Activated CD4-positive, alpha-beta memory T cell treated with anti-CD3 and anti-CD28 coated beads for 36 hours (primary cell): ENCODE data around the gene ULK1. TPM values are rescaled to one million over a fixed set of nuclear protein-coding genes. Genes with fewer than 3 reads are reported as not detected.

Experiments
- CTCF ChIA-PET: fragments of 350-600 bp; sonication (Branson Sonifier 250); formaldehyde crosslinking; loops from one replicate; lab custom pipeline; 2021; ENCODE audit warnings: antibody characterized with exemption, inconsistent platforms; lab: Charles Lee
- POLR2A ChIA-PET: fragments of 350-600 bp; sonication (Branson Sonifier 250); formaldehyde crosslinking; loops from one replicate; lab custom pipeline; 2021; ENCODE audit warnings: antibody characterized with exemption; lab: Charles Lee
- DNase-seq: peaks from one replicate; pipeline ENCODE4 v3.0.0-alpha.2; 2020
- H3K27ac Mint-ChIP-seq: one replicate; pipeline ENCODE4 v1.8.0; 2021; ENCODE audit warnings: mixed read lengths
- H3K27me3 Mint-ChIP-seq: one replicate; pipeline ENCODE4 v1.8.0; 2021; ENCODE audit warnings: mixed read lengths
- H3K36me3 Mint-ChIP-seq: one replicate; pipeline ENCODE4 v1.8.0; 2021; ENCODE audit warnings: mixed read lengths
- H3K4me1 Mint-ChIP-seq: one replicate; pipeline ENCODE4 v1.8.0; 2021; ENCODE audit warnings: low read depth, mixed read lengths
- H3K4me3 Mint-ChIP-seq: one replicate; pipeline ENCODE4 v1.8.0; 2021; ENCODE audit warnings: mild to moderate bottlenecking, mixed read lengths
- H3K9me3 Mint-ChIP-seq: one replicate; pipeline ENCODE4 v1.8.0; 2021; ENCODE audit warnings: mixed read lengths
- intact Hi-C: fragments of 100-400 bp; cut with micrococcal nuclease; formaldehyde crosslinking; loops from one replicate; pipeline ENCODE4 v1.15.1; 2023
- total RNA-seq, 2 experiments: library from RNA; stranded (reverse); gene quantifications; one replicate each; pipeline ENCODE4 v1.2.3, GENCODE V29; 2021

ULK1 gene
- total RNA-seq, 2 experiments from 2014 or later = 13.8 to 17.8 TPM

DNA sequence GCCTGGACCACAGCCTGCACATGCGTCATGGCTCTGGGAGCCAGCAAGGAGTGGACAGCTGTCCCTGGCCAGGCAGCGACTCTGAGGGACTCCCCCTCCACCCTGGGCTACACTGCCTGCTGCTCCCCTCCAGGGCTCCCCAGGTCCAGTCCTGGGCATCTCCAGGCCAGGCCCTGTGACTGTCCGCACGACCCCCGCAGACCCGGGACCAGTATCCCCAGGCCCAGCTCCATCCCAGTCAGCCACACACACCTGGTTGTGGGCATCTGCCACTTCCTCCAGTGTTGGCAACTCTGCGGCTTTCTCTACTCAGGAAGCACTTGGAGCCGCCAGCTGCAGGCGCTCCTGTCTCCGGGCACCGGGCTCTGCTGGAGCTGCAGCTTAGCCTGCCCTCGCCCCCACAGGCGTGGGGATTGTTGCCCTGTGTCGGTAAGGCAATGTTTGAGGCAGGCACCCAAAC lies 2.4 kb downstream of the ULK1 start:
- intact Hi-C loops = loop anchor here (10.0 kb wide), 1 partner anchor 1022 kb away; the partner anchor contains the start of gene RAN
- Mint-ChIP-seq H3K27ac (no peak overlapping the region), H3K4me1 (peaks cover 14% of the 10 kb centered on the region), H3K27me3 (no peaks in the 10 kb centered on the region), H3K36me3 (no peaks in the 10 kb centered on the region), H3K4me3 (peak overlapping the region; percentile 23), H3K9me3 (no peaks in the 10 kb centered on the region)
- ChIA-PET CTCF (no interaction called here), POLR2A (interaction anchor here (1.3 kb wide), 1 partner anchor 27 kb away, joined by 3 read pairs; no protein-coding TSS in a partner anchor)
- no peak for DNase-seq

DNA sequence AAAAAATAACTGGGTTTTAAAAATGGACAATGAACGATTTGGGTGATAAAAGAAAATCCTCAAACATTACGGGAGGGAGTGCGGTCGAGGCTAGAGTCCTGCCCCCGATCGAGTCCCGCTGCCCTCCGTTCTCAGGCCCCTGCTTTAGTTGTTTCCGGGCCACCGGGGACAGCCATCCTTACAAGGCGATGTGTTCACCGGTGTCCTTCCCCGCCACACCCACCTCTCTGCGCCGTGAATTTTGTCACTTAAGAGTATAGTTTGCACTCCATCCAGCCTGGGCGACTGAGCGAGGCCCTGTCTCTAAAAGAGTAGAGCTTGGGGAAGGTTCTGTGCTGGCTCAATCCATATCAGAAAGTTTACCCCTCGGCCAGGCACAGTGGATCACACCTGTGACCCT lies 2.9 kb downstream of the ULK1 start:
- DNase-seq = no peak
- ChIA-PET POLR2A (no interaction called here), CTCF (no interaction called here)
- H3K9me3 Mint-ChIP-seq = no peaks in the 10 kb centered on the region
- no peak overlapping the region for H3K27ac Mint-ChIP-seq
- H3K36me3 Mint-ChIP-seq = no peaks in the 10 kb centered on the region
- peaks cover 14% of the 10 kb centered on the region for H3K4me1 Mint-ChIP-seq
- peak overlapping the region; percentile 40 for H3K4me3 Mint-ChIP-seq
- H3K27me3 Mint-ChIP-seq = no peaks in the 10 kb centered on the region
- intact Hi-C loops = loop anchor here (10.0 kb wide), 1 partner anchor 1022 kb away; the partner anchor contains the start of gene RAN

DNA sequence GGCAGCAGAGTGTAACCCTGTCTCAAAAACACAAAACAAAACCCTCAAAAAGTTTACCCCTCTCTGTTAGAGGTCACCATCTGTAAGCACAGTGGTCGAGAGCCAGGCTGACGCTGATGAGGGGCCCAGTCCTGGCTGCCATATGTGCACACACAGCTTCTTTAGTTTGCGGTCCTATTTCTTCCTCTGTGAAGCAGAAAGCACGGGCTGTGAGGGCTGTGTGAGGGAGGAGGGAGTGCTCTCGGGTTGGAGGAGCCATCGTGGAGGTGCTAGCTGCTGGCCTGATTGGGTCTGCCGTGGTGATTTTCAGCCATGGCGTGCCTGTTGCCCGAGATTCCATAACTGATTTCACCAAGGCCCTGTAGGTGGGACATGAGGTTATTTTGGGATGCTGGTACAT lies 3.5 kb downstream of the ULK1 start:
- CTCF ChIA-PET = no interaction called here
- H3K27me3 Mint-ChIP-seq = no peaks in the 10 kb centered on the region
- no peaks in the 10 kb centered on the region for H3K36me3 Mint-ChIP-seq
- intact Hi-C loops = loop anchor here (10.0 kb wide), 1 partner anchor 1023 kb away; the partner anchor contains the start of gene RAN
- no peak overlapping the region for H3K4me3 Mint-ChIP-seq
- H3K27ac Mint-ChIP-seq = no peak overlapping the region
- peaks cover 14% of the 10 kb centered on the region for H3K4me1 Mint-ChIP-seq
- H3K9me3 Mint-ChIP-seq = no peaks in the 10 kb centered on the region
- POLR2A ChIA-PET = interaction anchor here (0.6 kb wide), 1 partner anchor 802 kb away, joined by 3 read pairs; no protein-coding TSS in a partner anchor
- DNase-seq = no peak

DNA sequence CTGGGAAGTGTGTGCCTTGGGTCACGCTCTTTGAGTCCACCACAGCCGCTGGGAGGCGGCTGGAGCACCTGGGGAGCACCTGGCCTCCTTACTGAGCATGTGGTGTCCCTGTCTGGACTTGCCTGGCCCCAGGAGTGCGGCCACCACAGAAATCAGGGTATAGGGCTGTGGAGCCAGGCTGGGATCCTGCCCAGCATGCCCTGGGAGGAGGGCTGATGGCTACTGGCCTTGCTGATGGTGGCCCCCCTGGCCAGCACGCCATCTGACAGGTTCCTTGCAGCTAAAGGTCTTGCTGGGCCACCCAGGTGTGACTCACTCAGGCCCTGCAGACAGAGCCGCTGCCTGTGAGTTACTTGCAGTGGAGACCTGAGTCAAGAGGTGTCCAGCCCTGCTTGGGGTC lies 6.0 kb downstream of the ULK1 start:
- Mint-ChIP-seq H3K9me3 (no peaks in the 10 kb centered on the region), H3K27ac (no peak overlapping the region)
- CTCF ChIA-PET = no interaction called here

DNA sequence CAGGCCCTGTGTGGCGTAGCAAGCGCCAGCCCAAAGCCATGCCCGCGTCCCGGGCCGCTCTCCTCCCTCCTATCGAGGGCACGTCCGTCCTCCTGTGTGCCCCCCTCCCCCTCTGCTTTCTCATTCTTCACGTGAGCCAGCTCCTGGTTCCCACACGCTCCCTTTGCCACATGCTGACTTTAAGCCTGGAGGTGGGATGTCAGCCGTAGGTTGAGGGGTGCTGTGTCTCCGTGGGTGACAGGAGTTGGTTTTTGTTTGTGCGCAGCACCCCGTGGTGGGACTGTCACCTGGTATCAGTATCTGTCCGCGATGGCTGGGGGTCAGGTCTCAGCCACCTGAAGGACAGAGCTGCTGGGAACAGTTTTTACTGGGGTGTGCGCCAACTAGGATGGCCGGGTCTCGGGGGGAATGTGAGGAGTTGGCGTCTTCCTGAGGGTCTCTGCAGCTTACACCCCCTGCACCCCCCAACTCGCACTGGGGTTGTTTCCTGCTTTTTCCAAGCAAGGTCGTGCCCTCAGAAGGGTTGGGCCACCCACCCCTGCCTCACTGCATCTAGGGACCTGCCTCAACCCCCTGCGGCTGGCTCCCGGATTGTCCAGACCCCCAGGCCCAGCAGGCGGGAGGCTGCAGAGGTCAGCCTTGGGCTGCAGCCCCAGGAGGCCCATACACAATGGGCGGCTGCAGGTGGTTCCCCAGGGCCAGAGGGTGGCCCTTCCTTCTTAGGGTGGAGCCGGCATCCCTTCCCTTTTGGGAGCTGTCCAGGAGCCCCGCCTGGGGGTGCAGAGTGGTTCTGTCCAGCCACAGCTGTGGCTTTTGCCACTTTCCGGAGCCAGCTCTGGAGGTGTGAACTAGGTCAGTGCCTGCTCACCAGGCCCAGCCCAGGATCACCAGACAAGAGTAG lies 7.3 kb downstream of the ULK1 start:
- H3K27ac Mint-ChIP-seq = no peak overlapping the region
- ChIA-PET POLR2A (no interaction called here), CTCF (no interaction called here)
- no peaks in the 10 kb centered on the region for H3K36me3 Mint-ChIP-seq
- H3K27me3 Mint-ChIP-seq = no peaks in the 10 kb centered on the region
- intact Hi-C loops = no loop called here
- no peak for DNase-seq
- peaks cover 17% of the 10 kb centered on the region for H3K4me1 Mint-ChIP-seq
- H3K4me3 Mint-ChIP-seq = no peak overlapping the region
- H3K9me3 Mint-ChIP-seq = no peaks in the 10 kb centered on the region

More for the DNA sequence above, 6.0 kb downstream of the ULK1 start:
- Mint-ChIP-seq H3K36me3 (no peaks in the 10 kb centered on the region), H3K4me1 (peaks cover 19% of the 10 kb centered on the region), H3K27me3 (no peaks in the 10 kb centered on the region), H3K4me3 (no peak overlapping the region)
- intact Hi-C loops = no loop called here
- POLR2A ChIA-PET = no interaction called here
- no peak for DNase-seq

DNA sequence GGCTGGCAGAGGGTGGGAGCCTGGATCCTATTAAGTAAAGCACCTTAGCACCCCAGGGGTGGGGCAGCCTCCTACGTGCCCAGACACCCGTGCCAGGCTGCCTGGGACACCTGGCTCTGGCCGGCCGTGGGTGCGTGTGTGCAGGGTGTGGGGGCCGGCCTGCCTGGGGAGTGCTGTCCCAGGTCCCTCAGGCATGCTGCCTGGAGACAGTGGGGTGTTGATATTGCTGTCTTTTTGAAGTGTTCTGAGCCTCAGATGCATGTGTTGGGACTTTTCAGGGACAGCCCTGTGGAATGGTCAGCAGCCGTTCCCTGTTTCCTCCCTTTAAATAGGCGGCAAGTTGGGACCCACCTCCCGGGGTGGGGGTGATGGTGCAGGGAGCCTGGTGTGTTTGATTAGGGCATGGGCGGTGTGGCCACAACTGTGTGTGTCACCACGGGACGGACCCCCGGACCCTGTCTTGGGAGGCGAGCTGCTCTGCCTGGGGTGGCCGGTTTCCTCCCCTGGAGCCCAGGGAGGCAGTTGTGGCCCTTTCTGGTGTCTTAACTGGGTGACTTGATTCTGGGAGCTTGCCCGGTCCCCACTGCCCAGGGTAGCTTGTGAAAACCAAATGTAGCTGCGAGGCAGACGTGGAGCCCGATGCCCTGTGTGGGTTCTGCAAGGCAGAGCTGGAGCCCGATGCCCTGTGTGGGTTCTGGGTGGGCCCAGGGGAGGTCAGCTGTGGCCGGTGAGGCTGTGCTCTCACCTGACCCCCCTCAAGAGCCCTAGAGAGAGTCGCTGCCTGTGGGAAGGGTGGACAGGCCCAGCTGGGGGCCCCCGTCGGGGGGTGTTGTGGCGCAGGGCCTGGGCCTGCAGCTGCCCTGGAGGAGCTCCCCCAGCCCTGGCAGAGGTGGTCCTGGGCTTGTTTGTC lies 8.2 kb downstream of the ULK1 start:
- no peak for DNase-seq
- Mint-ChIP-seq H3K36me3 (no peaks in the 10 kb centered on the region), H3K4me3 (no peak overlapping the region), H3K4me1 (peaks cover 12% of the 10 kb centered on the region), H3K9me3 (no peaks in the 10 kb centered on the region), H3K27me3 (no peaks in the 10 kb centered on the region), H3K27ac (no peak overlapping the region)
- intact Hi-C loops = no loop called here
- ChIA-PET CTCF (no interaction called here), POLR2A (interaction anchor here (0.6 kb wide), 1 partner anchor 11 kb away, joined by 3 read pairs; no protein-coding TSS in a partner anchor)

DNA sequence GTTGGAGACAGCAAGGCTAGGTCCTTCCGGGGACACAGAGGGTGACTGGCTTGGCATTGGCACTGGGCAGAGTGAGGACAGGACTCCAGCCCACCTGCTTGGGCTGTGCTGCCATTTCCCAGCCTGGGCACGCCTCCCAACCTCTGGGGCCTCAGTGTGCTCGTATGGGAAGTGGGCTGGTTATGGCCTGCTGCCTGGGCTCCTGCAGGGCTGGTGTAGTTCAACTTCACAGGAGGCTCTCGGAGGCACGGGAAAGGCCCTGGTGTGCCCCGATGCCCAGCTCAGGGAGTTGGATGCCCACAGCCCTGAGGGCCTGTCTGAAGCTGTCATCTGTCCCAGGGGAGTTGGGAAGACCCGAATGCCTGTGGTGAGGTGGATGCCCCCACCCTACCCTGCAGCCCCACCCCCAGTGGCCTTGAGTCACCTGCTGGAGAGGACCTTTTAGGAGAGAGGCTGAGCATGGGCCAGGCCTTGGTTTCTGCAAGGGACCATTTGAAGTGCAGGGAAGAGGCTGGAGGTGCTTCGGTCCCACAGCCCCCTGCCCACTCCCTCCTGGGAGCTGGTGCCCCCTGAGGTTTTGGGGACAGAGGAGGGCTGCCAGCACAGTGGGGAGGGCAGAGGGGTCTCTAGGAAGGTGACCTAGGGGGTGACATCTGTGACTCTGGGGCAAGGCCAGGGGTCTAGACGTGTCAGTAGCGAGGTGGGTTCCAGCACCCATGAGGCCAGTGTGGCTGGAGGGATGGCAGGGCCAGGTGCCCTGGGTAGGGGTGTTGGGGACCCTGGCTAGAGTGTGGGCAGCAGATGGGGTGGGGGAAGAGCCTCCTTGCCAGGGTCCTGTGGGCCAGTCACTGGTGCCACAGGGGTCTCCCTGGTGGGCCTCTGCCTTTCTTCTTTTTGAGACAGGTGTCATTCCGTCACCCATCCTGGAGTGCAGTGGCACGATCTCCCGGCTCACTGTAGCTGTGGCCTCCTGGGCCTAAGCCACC lies 9.1 kb downstream of the ULK1 start:
- POLR2A ChIA-PET = interaction anchor here (0.6 kb wide), 1 partner anchor 10 kb away, joined by 3 read pairs; no protein-coding TSS in a partner anchor
- H3K27ac Mint-ChIP-seq = no peak overlapping the region
- H3K27me3 Mint-ChIP-seq = no peaks in the 10 kb centered on the region
- intact Hi-C loops = no loop called here
- H3K4me1 Mint-ChIP-seq = peaks cover 12% of the 10 kb centered on the region
- H3K36me3 Mint-ChIP-seq = no peaks in the 10 kb centered on the region
- H3K9me3 Mint-ChIP-seq = no peaks in the 10 kb centered on the region
- H3K4me3 Mint-ChIP-seq = no peak overlapping the region
- CTCF ChIA-PET = no interaction called here
- no peak for DNase-seq

DNA sequence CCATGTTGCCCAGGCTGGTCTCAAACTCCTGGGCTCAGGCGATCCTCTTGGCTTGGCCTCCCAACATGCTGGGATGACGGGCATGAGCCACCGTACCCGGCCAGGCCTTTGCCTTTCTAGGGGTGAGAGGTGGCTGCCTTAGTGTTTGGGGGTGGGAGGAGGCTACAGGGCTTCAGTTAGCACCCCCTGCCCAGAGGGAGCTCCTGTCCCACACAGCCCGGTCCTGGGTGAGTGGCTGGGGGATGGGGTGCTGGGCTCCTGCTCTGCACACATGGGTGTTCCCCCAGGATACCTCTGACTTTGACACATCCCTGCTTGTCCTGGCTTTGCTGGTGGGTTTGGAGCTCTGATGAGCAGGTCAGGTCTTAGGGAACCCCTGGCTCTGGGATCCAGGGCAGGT lies 9.9 kb downstream of the ULK1 start:
- DNase-seq = no peak
- intact Hi-C loops = no loop called here
- ChIA-PET CTCF (no interaction called here), POLR2A (no interaction called here)
- Mint-ChIP-seq H3K27ac (no peak overlapping the region), H3K27me3 (no peaks in the 10 kb centered on the region), H3K4me3 (no peak overlapping the region), H3K36me3 (no peaks in the 10 kb centered on the region), H3K4me1 (peaks cover 12% of the 10 kb centered on the region), H3K9me3 (no peaks in the 10 kb centered on the region)

DNA sequence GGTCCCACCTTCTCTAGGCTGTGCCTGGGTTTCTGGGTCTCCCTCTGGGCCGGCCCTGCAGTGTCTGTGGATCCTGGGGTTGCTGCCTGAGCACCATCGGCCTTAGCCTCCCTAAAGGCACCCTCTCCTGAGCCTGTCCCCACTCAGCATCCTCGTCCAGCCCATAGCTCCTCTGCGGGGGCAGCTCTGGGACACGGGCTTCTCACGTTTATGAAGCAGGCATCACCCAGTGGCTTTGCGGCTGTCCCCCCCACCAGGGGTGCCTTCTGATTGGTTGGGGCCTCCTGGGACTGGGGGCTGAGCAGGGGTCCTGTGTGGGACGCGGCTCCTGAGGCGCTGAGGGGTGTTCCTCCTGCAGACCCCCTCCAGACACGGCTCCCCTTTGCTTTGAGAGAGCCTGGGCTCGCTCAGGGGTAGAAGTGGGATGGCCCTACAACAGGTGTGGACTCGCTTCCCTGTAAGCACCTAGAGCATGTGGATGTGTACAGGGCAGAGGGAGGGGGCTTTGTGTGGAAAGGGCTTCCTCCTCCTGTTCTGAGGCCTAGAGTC lies 10.7 kb downstream of the ULK1 start:
- no peak for DNase-seq
- H3K27ac Mint-ChIP-seq = no peak overlapping the region
- H3K27me3 Mint-ChIP-seq = no peaks in the 10 kb centered on the region
- intact Hi-C loops = no loop called here
- ChIA-PET POLR2A (no interaction called here), CTCF (no interaction called here)
- H3K36me3 Mint-ChIP-seq = no peaks in the 10 kb centered on the region
- H3K4me1 Mint-ChIP-seq = peaks cover 10% of the 10 kb centered on the region
- H3K4me3 Mint-ChIP-seq = no peak overlapping the region
- no peaks in the 10 kb centered on the region for H3K9me3 Mint-ChIP-seq

DNA sequence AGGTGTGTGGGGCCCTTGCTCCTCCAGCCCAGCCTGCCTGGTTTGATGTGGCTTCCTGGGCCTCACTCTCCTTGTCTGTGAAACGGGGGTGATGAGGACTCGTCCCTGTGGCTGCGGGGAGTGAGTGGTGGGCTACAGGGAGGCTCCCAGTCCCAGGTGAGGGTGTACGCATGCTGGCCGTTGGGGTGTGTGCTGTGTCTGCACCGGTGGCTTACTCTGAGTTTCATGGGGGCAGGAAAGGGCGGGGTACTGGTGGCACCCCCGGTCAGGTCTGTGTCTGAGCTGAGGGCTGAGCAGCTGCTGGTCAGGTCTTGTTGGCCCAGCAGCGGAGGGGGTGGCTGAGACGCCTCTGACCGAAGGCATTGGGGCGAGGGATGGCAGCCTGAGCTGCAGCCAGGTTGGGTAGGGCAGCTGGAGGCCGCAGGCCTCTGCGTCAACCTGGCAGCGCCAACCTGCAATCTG lies 11.2 kb downstream of the ULK1 start:
- Mint-ChIP-seq H3K4me1 (peaks cover 10% of the 10 kb centered on the region), H3K27me3 (no peaks in the 10 kb centered on the region), H3K9me3 (no peaks in the 10 kb centered on the region), H3K27ac (no peak overlapping the region), H3K36me3 (no peaks in the 10 kb centered on the region), H3K4me3 (no peak overlapping the region)
- ChIA-PET CTCF (no interaction called here), POLR2A (no interaction called here)
- intact Hi-C loops = no loop called here
- DNase-seq = no peak
